CD4-positive, alpha-beta memory T cell (primary cell): Measurements from ENCODE around the gene TNNC2. TPM values are rescaled to one million over a fixed set of nuclear protein-coding genes. Genes with fewer than 3 reads are reported as not detected.

Source experiments
- CTCF ChIA-PET: fragments of 350-600 bp; sonication (Branson Sonifier 250); formaldehyde crosslinking; loops from one replicate; lab custom pipeline; 2021; ENCODE audit warnings: inconsistent platforms; ENCODE audit not compliant: partially characterized antibody; lab: Charles Lee
- POLR2A ChIA-PET: fragments of 350-600 bp; sonication (Branson Sonifier 250); formaldehyde crosslinking; loops from one replicate; lab custom pipeline; 2021; ENCODE audit not compliant: partially characterized antibody; lab: Charles Lee
- DNase-seq, 5 donors: peaks; one replicate each; pipeline versions ENCODE4 v3.0.0 to v3.0.0-alpha.2; 2020 to 2022; ENCODE audit warnings: mixed read lengths in 1 of 5
- H3K27ac ChIP-seq: one replicate; pipeline ENCODE4 v1.7.0; 2013; ENCODE audit warnings: low read depth, low read length
- H3K27me3 ChIP-seq: 2 replicates; pipeline ENCODE4 v1.7.0; 2013; ENCODE audit warnings: mild to moderate bottlenecking, low read length, moderate library complexity; ENCODE audit not compliant: insufficient read depth
- H3K36me3 ChIP-seq: 2 replicates; pipeline ENCODE4 v1.7.0; 2013; ENCODE audit warnings: mild to moderate bottlenecking, low read length, moderate library complexity; ENCODE audit not compliant: insufficient read depth
- H3K4me1 ChIP-seq: 2 replicates; pipeline ENCODE4 v1.7.0; 2013; ENCODE audit warnings: mild to moderate bottlenecking, low read length, moderate library complexity; ENCODE audit not compliant: insufficient read depth
- H3K4me3 ChIP-seq, 2 donors: one replicate each; pipeline ENCODE4 v1.7.0; 2013; ENCODE audit warnings: low read length in 2 of 2, mild to moderate bottlenecking in 1 of 2
- H3K9me3 ChIP-seq, 2 donors: one replicate each; pipeline ENCODE4 v1.7.0; 2013; ENCODE audit warnings: low read length in 2 of 2, control low read depth in 1 of 2; ENCODE audit not compliant: control insufficient read depth in 1 of 2
- H3K27ac Mint-ChIP-seq, 7 donors: one replicate each; pipeline ENCODE4 v1.8.0; 2020 to 2021; ENCODE audit warnings: mixed read lengths in 7 of 7, mild to moderate bottlenecking in 6 of 7, inconsistent platforms in 3 of 7, moderate library complexity in 3 of 7
- H3K27me3 Mint-ChIP-seq, 2 donors: one replicate each; pipeline ENCODE4 v1.8.0; 2020 to 2021; ENCODE audit warnings: mixed read lengths in 2 of 2
- H3K36me3 Mint-ChIP-seq, 2 donors: one replicate each; pipeline ENCODE4 v1.8.0; 2020 to 2021; ENCODE audit warnings: mixed read lengths in 2 of 2, inconsistent platforms in 1 of 2, mild to moderate bottlenecking in 1 of 2
- H3K4me1 Mint-ChIP-seq, 4 donors: one replicate each; pipeline ENCODE4 v1.8.0; 2020 to 2021; ENCODE audit warnings: mixed read lengths in 4 of 4, mild to moderate bottlenecking in 1 of 4
- H3K4me3 Mint-ChIP-seq, 8 donors: one replicate each; pipeline ENCODE4 v1.8.0; 2020 to 2021; ENCODE audit warnings: mixed read lengths in 8 of 8, mild to moderate bottlenecking in 7 of 8, moderate library complexity in 6 of 8, inconsistent platforms in 3 of 8
- H3K9me3 Mint-ChIP-seq, 8 donors: one replicate each; pipeline ENCODE4 v1.8.0; 2020 to 2021; ENCODE audit warnings: mixed read lengths in 8 of 8, mild to moderate bottlenecking in 5 of 8, inconsistent platforms in 3 of 8, moderate library complexity in 1 of 8
- intact Hi-C: fragments of 100-400 bp; cut with micrococcal nuclease; formaldehyde crosslinking; loops from one replicate; pipeline ENCODE4 v1.15.1; 2023
- polyA plus RNA-seq, 2 donors: library from polyadenylated mRNA; unstranded; fragments of 300-500 nt; fragmentation: Illumina TruSeq; gene quantifications; one replicate each; pipeline ENCODE4 v1.2.3, GENCODE V29; 2021
- total RNA-seq, 2 experiments: library from RNA; stranded (reverse); gene quantifications; one replicate each; pipeline ENCODE4 v1.2.3, GENCODE V29; 2021

TNNC2 gene
- total and polyA plus RNA-seq, 4 experiments from 2014 or later = 0.61 to 0.67 TPM; not detected in 2

GRCh38 chr20:45857882-45858216 lies 30.7 kb upstream of the TNNC2 start:
- Mint-ChIP-seq H3K4me3 (peak overlapping the region; percentile 86 to 98 (median 95)), H3K27ac (peak overlapping the region; percentile 84 to 99 (median 98)), H3K27me3 (no peaks in the 10 kb centered on the region), H3K9me3 (no peaks in the 10 kb centered on the region), H3K36me3 (peaks cover 9 to 13% of the 10 kb centered on the region in 2 donors), H3K4me1 (peaks cover 25 to 63% (median 38%) of the 10 kb centered on the region in 4 donors)
- POLR2A ChIA-PET = interaction anchor here (0.6 to 4.8 kb wide), 14 partner anchors 17 to 838 kb away, joined by 3 to 68 read pairs (median 4); partner anchors contain the start of genes CTSA, NEURL2, PCIF1 and UBE2C
- H3K27me3 ChIP-seq = no peaks in the 10 kb centered on the region
- no peaks in the 10 kb centered on the region for H3K9me3 ChIP-seq
- CTCF ChIA-PET = interaction anchor here (1.3 to 1.6 kb wide), 3 partner anchors 23 to 112 kb away, joined by 3 to 6 read pairs (median 4); partner anchors contain the start of gene ZSWIM1
- peak overlapping the region; percentile 71 to 78 for H3K4me3 ChIP-seq
- H3K4me1 ChIP-seq = peaks cover 35% of the 10 kb centered on the region
- intact Hi-C loops = loop anchor here (1.0 to 10.0 kb wide), 7 partner anchors 23 to 114 kb away; partner anchors contain the start of genes CTSA, DNTTIP1, NEURL2 and UBE2C
- peak overlapping the region; percentile 76 for H3K27ac ChIP-seq
- no peak for DNase-seq
- peaks cover 19% of the 10 kb centered on the region for H3K36me3 ChIP-seq

DNA sequence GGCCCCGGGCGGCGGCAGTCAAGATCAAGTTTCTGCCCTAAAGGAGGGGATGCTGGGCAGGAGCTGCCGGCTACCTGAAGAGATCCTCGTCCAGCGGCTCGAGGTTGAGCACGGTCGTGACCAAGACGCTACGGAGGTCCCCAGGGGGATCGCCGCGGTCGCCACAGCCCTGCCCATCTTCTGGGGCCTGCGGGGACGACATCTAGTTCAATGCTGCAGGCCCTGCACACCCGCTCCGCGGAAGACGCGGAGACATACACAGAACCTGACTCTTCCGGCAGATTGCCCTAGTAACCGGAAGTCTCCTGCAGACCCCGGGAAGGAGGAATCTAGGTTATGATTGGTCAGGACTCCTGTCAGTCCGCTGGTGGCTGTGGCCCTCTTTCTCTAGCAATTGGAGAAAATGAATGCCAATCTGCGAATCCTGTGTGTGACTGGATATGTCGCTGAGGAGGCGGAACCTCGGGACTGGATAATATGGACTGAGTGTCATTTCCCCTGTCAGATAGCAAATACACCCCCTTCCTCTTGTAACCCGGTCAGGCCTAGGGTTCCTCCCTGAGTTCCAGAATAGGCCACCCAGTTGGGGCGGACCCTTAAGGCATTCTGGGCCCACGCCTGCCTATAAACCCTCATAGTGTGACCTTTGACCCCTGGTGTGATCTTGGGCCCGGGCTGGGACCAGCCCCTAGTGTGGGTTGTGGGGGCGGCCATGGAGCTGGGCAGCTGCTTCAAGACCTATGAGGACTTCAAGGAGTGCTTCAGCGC lies 30.2 kb upstream of the TNNC2 start, which contains the start of the genes ACOT8 and ZSWIM3:
Gene ACOT8, minus strand, starts transcription at position 279 of the 768 bp plus-strand sequence. Its CDS starts 77 bp downstream, at position 202.
Gene ZSWIM3, plus strand, starts transcription at position 501 of the 768 bp plus-strand sequence. Its CDS starts 212 bp downstream, at position 713.
- ChIA-PET POLR2A (interaction anchor here (0.6 to 4.8 kb wide), 22 partner anchors 15 to 838 kb away, joined by 3 to 68 read pairs (median 4); partner anchors contain the start of genes CTSA, NEURL2, PCIF1 and UBE2C), CTCF (interaction anchor here (0.8 to 1.6 kb wide), 6 partner anchors 23 to 112 kb away, joined by 3 to 6 read pairs (median 4); partner anchors contain the start of gene ZSWIM1)
- peaks cover 12 to 13% of the 10 kb centered on the region in 2 donors for H3K36me3 Mint-ChIP-seq
- H3K4me1 ChIP-seq = peaks cover 35% of the 10 kb centered on the region
- H3K9me3 Mint-ChIP-seq = no peaks in the 10 kb centered on the region
- H3K4me1 Mint-ChIP-seq = peaks cover 25 to 66% (median 39%) of the 10 kb centered on the region in 4 donors
- intact Hi-C loops = loop anchor here (1.0 to 10.0 kb wide), 7 partner anchors 24 to 115 kb away; partner anchors contain the start of genes CTSA, DNTTIP1, NEURL2 and UBE2C
- peak; percentile 97 to 99 (median 99) for DNase-seq
- H3K27me3 Mint-ChIP-seq = no peaks in the 10 kb centered on the region
- peaks cover 19% of the 10 kb centered on the region for H3K36me3 ChIP-seq
- H3K27ac ChIP-seq = peak within 1 kb of the TSS; percentile 76
- H3K27ac Mint-ChIP-seq = peak within 1 kb of the TSS; percentile 84 to 99 (median 98)
- no peaks in the 10 kb centered on the region for H3K27me3 ChIP-seq
- H3K4me3 ChIP-seq = peak within 1 kb of the TSS; percentile 73 to 78
- peak within 1 kb of the TSS; percentile 86 to 98 (median 95) for H3K4me3 Mint-ChIP-seq
- H3K9me3 ChIP-seq = no peaks in the 10 kb centered on the region

DNA sequence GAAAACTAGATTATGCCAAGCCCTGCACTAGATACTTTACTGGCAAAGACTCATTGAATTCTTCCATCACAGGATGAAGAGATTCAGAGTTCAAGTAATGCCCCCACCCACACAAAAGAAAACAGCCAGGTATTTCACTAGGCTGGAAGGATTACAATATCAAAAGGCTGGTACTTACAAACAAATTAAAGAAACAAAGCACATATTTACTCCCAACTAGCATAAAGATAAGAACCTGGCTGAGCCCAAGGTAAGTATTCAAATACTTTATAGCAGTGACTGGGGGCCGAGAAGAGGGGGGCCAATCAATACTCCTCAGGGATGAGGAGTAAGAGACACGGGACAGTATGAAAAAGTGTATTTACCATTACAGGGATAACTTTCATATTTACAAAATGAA lies 26.4 kb upstream of the TNNC2 start:
- Histone ChIP-seq H3K9me3 (no peaks in the 10 kb centered on the region), H3K27me3 (no peaks in the 10 kb centered on the region), H3K4me1 (peaks cover 30% of the 10 kb centered on the region), H3K36me3 (peaks cover 30% of the 10 kb centered on the region), H3K4me3 (no peak overlapping the region), H3K27ac (no peak overlapping the region)
- Mint-ChIP-seq H3K27ac (no peak overlapping the region), H3K9me3 (no peaks in the 10 kb centered on the region), H3K4me1 (peaks cover 19 to 62% (median 31%) of the 10 kb centered on the region in 4 donors), H3K4me3 (no peak overlapping the region), H3K36me3 (peaks cover 28 to 33% of the 10 kb centered on the region in 2 donors), H3K27me3 (no peaks in the 10 kb centered on the region)
- ChIA-PET POLR2A (no interaction called here), CTCF (no interaction called here)
- no peak for DNase-seq
- intact Hi-C loops = loop anchor here (10.0 kb wide), 1 partner anchor 59 kb away; the partner anchor contains the start of genes DNTTIP1 and WFDC3

DNA sequence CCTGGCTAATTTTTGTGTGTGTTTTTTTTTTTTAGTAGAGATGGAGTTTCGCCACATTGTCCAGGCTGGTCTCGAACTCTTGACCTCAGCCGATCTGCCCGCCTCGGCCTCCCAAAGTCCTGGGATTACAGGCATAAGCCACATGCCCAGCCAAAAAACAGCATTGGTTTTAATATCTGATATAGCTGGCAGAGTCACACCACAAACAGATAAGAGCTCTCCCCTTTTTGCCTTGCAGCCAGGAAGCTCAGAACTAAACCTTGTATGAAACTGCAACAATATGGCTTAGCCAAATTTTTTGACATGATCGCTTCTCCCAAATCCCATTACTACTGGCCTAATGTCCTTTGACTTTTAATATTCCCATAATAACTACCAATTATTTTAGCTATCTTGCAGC lies 25.2 kb upstream of the TNNC2 start:
- H3K27ac ChIP-seq = no peak overlapping the region
- no peaks in the 10 kb centered on the region for H3K9me3 ChIP-seq
- H3K36me3 Mint-ChIP-seq = peaks cover 33 to 37% of the 10 kb centered on the region in 2 donors
- H3K4me3 ChIP-seq = no peak overlapping the region
- H3K4me3 Mint-ChIP-seq = no peak overlapping the region
- no peaks in the 10 kb centered on the region for H3K27me3 ChIP-seq
- intact Hi-C loops = loop anchor here (10.0 kb wide), 1 partner anchor 58 kb away; the partner anchor contains the start of genes DNTTIP1 and WFDC3
- H3K9me3 Mint-ChIP-seq = no peaks in the 10 kb centered on the region
- CTCF ChIA-PET = interaction anchor here (0.9 to 1.0 kb wide), 2 partner anchors 28 to 39 kb away, joined by 3 read pairs; no protein-coding TSS in a partner anchor
- no peak for DNase-seq
- no peaks in the 10 kb centered on the region for H3K27me3 Mint-ChIP-seq
- peaks cover 24% of the 10 kb centered on the region for H3K4me1 ChIP-seq
- H3K4me1 Mint-ChIP-seq = peaks cover 10 to 52% (median 23%) of the 10 kb centered on the region in 4 donors
- H3K36me3 ChIP-seq = peaks cover 35% of the 10 kb centered on the region
- no peak overlapping the region for H3K27ac Mint-ChIP-seq
- POLR2A ChIA-PET = interaction anchor here (0.6 kb wide), 1 partner anchor 14 kb away, joined by 3 read pairs; no protein-coding TSS in a partner anchor

- Mint-ChIP-seq H3K4me1 (peaks cover 9 to 44% (median 17%) of the 10 kb centered on the region in 4 donors), H3K9me3 (no peaks in the 10 kb centered on the region), H3K27ac (no peak overlapping the region), H3K36me3 (peaks cover 33 to 41% of the 10 kb centered on the region in 2 donors), H3K27me3 (no peaks in the 10 kb centered on the region), H3K4me3 (no peak overlapping the region)
- Histone ChIP-seq H3K27me3 (no peaks in the 10 kb centered on the region), H3K36me3 (peaks cover 39% of the 10 kb centered on the region), H3K9me3 (no peaks in the 10 kb centered on the region), H3K27ac (no peak overlapping the region), H3K4me3 (no peak overlapping the region), H3K4me1 (peaks cover 22% of the 10 kb centered on the region)
- CTCF ChIA-PET = no interaction called here
- POLR2A ChIA-PET = interaction anchor here (0.6 to 1.4 kb wide), 3 partner anchors 13 to 83 kb away, joined by 3 to 5 read pairs (median 4); partner anchors contain the start of gene PCIF1
- DNase-seq = no peak
- intact Hi-C loops = loop anchor here (10.0 kb wide), 1 partner anchor 57 kb away; the partner anchor contains the start of genes DNTTIP1 and WFDC3
These were observed 24.4 kb upstream of the TNNC2 start for GRCh38 chr20:45851501-45851900.

DNA sequence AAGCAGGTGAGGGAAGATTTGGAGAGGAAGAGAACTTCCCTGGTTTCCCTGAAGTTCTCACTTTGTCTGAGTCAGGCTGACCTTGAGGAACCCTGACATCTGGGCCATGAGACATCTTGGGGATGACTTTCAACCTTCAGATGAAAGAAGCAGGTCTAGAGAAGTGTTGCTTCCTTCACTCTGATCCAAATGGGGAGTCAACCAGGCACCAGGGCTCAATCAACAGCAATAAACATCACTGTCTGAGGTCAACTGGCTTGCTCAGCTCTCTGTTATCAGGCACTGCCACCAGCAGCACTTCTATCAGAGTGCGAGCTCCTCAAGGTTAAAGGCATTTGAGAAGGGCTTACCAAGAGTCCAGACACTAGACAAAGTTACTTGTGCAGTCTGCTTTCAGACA lies 23.8 kb upstream of the TNNC2 start:
- ChIA-PET CTCF (no interaction called here), POLR2A (interaction anchor here (0.8 to 1.4 kb wide), 2 partner anchors 17 to 84 kb away, joined by 4 to 5 read pairs; partner anchors contain the start of gene PCIF1)
- Histone ChIP-seq H3K27me3 (no peaks in the 10 kb centered on the region), H3K9me3 (no peaks in the 10 kb centered on the region), H3K36me3 (peaks cover 42% of the 10 kb centered on the region), H3K4me3 (no peak overlapping the region), H3K27ac (no peak overlapping the region), H3K4me1 (peaks cover 16% of the 10 kb centered on the region)
- Mint-ChIP-seq H3K27me3 (no peaks in the 10 kb centered on the region), H3K27ac (no peak overlapping the region), H3K4me1 (peaks cover 8 to 38% (median 13%) of the 10 kb centered on the region in 4 donors), H3K9me3 (no peaks in the 10 kb centered on the region), H3K36me3 (peaks cover 36 to 47% of the 10 kb centered on the region in 2 donors), H3K4me3 (no peak overlapping the region)
- intact Hi-C loops = loop anchor here (10.0 kb wide), 1 partner anchor 56 kb away; the partner anchor contains the start of genes DNTTIP1 and WFDC3
- DNase-seq = no peak
